ENCODE measurements around the gene PSG11.
"Not testable (repeated sequence)": the region's sequence is repeated elsewhere in the genome, so short reads cannot be mapped to it uniquely, and the experiment has no call there.

PSG11 gene

GRCh38 chr19:43021629-43022028, 4.6 kb downstream of the PSG11 start:
- peaks cover 0 to 14% of the 10 kb centered on the region in 2 donors for H3K27me3 Mint-ChIP-seq
- not testable (repeated sequence) for H3K4me1 Mint-ChIP-seq (ENCODE audit: low read depth in 2 of 2); DNase-seq; H3K9me3 Mint-ChIP-seq; H3K4me3 Mint-ChIP-seq; H3K27ac Mint-ChIP-seq; ATAC-seq (replicated peaks); H3K36me3 Mint-ChIP-seq (ENCODE audit: insufficient read depth)

- H3K27me3 Mint-ChIP-seq: peaks cover 0 to 20% of the 10 kb centered on the region in 2 donors
- DNase-seq, H3K4me3 Mint-ChIP-seq: not testable (repeated sequence)
These were observed 6.7 kb downstream of the PSG11 start for GRCh38 chr19:43019588-43019987.

GRCh38 chr19:43005841-43006240, 20.4 kb downstream of the PSG11 start:
- H3K27ac Mint-ChIP-seq; H3K36me3 Mint-ChIP-seq (ENCODE audit: insufficient read depth); ATAC-seq (replicated peaks); DNase-seq; H3K9me3 Mint-ChIP-seq; H3K4me1 Mint-ChIP-seq (ENCODE audit: low read depth in 2 of 2); H3K4me3 Mint-ChIP-seq: not testable (repeated sequence)
- H3K27me3 Mint-ChIP-seq: peaks cover 28 to 82% of the 10 kb centered on the region in 2 donors

More at GRCh38 chr19:43019588-43019987, 6.7 kb downstream of the PSG11 start:
- H3K27ac Mint-ChIP-seq; H3K4me1 Mint-ChIP-seq (ENCODE audit: low read depth in 2 of 2); H3K36me3 Mint-ChIP-seq (ENCODE audit: insufficient read depth); H3K9me3 Mint-ChIP-seq; ATAC-seq (replicated peaks): not testable (repeated sequence)

GRCh38 chr19:43004846-43005245, 21.4 kb downstream of the PSG11 start:
- H3K36me3 Mint-ChIP-seq (ENCODE audit: insufficient read depth); H3K27ac Mint-ChIP-seq; ATAC-seq (replicated peaks); H3K9me3 Mint-ChIP-seq; H3K4me3 Mint-ChIP-seq; H3K4me1 Mint-ChIP-seq (ENCODE audit: low read depth in 2 of 2); DNase-seq: not testable (repeated sequence)
- H3K27me3 Mint-ChIP-seq: peaks cover 18 to 78% of the 10 kb centered on the region in 2 donors

GRCh38 chr19:43003634-43004033, 22.6 kb downstream of the PSG11 start:
- DNase-seq; H3K4me1 Mint-ChIP-seq (ENCODE audit: low read depth in 2 of 2); H3K9me3 Mint-ChIP-seq; H3K27ac Mint-ChIP-seq; H3K36me3 Mint-ChIP-seq (ENCODE audit: insufficient read depth); ATAC-seq (replicated peaks); H3K4me3 Mint-ChIP-seq: not testable (repeated sequence)
- H3K27me3 Mint-ChIP-seq: peaks cover 13 to 66% of the 10 kb centered on the region in 2 donors

GRCh38 chr19:43002948-43003347, 23.3 kb downstream of the PSG11 start:
- not testable (repeated sequence) for DNase-seq; H3K4me1 Mint-ChIP-seq (ENCODE audit: low read depth in 2 of 2); H3K4me3 Mint-ChIP-seq; H3K9me3 Mint-ChIP-seq; H3K27ac Mint-ChIP-seq; H3K36me3 Mint-ChIP-seq (ENCODE audit: insufficient read depth); ATAC-seq (replicated peaks)
- peaks cover 13 to 65% of the 10 kb centered on the region in 2 donors for H3K27me3 Mint-ChIP-seq

- H3K27ac Mint-ChIP-seq; H3K9me3 Mint-ChIP-seq; H3K4me3 Mint-ChIP-seq; H3K4me1 Mint-ChIP-seq (ENCODE audit: low read depth in 2 of 2); H3K36me3 Mint-ChIP-seq (ENCODE audit: insufficient read depth); ATAC-seq (replicated peaks); DNase-seq: not testable (repeated sequence)
- H3K27me3 Mint-ChIP-seq: peaks cover 6 to 27% of the 10 kb centered on the region in 2 donors
These were observed 30.1 kb downstream of the PSG11 start for GRCh38 chr19:42996161-42996560.

GRCh38 chr19:42992029-42992604, 34.2 kb downstream of the PSG11 start:
- H3K36me3 Mint-ChIP-seq (ENCODE audit: insufficient read depth); DNase-seq; H3K4me3 Mint-ChIP-seq; H3K27ac Mint-ChIP-seq; ATAC-seq (replicated peaks); H3K4me1 Mint-ChIP-seq (ENCODE audit: low read depth in 2 of 2); H3K9me3 Mint-ChIP-seq: not testable (repeated sequence)
- H3K27me3 Mint-ChIP-seq: peaks cover 27 to 43% of the 10 kb centered on the region in 2 donors

- ATAC-seq (replicated peaks) (no peak), DNase-seq (no peak)
- Mint-ChIP-seq H3K27me3 (peaks cover 42 to 65% of the 10 kb centered on the region in 2 donors), H3K4me3 (no peak overlapping the region), H3K27ac (no peak overlapping the region), H3K36me3 (ENCODE audit: insufficient read depth) (no peaks in the 10 kb centered on the region), H3K9me3 (peaks cover 0 to 10% of the 10 kb centered on the region in 2 donors), H3K4me1 (ENCODE audit: low read depth in 2 of 2) (no peaks in the 10 kb centered on the region)
These were observed 36.4 kb downstream of the PSG11 start for GRCh38 chr19:42989851-42990250.

GRCh38 chr19:42989186-42989585, 37.1 kb downstream of the PSG11 start:
- Mint-ChIP-seq H3K27me3 (peaks cover 42 to 66% of the 10 kb centered on the region in 2 donors), H3K9me3 (peaks cover 0 to 10% of the 10 kb centered on the region in 2 donors)
- not testable (repeated sequence) for H3K4me3 Mint-ChIP-seq; H3K4me1 Mint-ChIP-seq (ENCODE audit: low read depth in 2 of 2); H3K27ac Mint-ChIP-seq; H3K36me3 Mint-ChIP-seq (ENCODE audit: insufficient read depth); DNase-seq; ATAC-seq (replicated peaks)

- H3K9me3 Mint-ChIP-seq: peaks cover 0 to 10% of the 10 kb centered on the region in 2 donors
- not testable (repeated sequence) for ATAC-seq (replicated peaks); H3K4me3 Mint-ChIP-seq; H3K36me3 Mint-ChIP-seq (ENCODE audit: insufficient read depth); H3K27ac Mint-ChIP-seq; DNase-seq; H3K4me1 Mint-ChIP-seq (ENCODE audit: low read depth in 2 of 2)
- H3K27me3 Mint-ChIP-seq: peaks cover 39 to 61% of the 10 kb centered on the region in 2 donors
These were observed 38.1 kb downstream of the PSG11 start for GRCh38 chr19:42988206-42988605.

- H3K27ac Mint-ChIP-seq: no peak overlapping the region
- H3K4me3 Mint-ChIP-seq: no peak overlapping the region
- no peaks in the 10 kb centered on the region for H3K4me1 Mint-ChIP-seq (ENCODE audit: low read depth in 2 of 2)
- H3K36me3 Mint-ChIP-seq (ENCODE audit: insufficient read depth): no peaks in the 10 kb centered on the region
- H3K27me3 Mint-ChIP-seq: peaks cover 36 to 43% of the 10 kb centered on the region in 2 donors
- ATAC-seq (replicated peaks) (no peak), DNase-seq (no peak)
- H3K9me3 Mint-ChIP-seq: peaks cover 4 to 21% of the 10 kb centered on the region in 2 donors
These were observed 40.7 kb downstream of the PSG11 start for GRCh38 chr19:42985588-42985987.

- ATAC-seq (replicated peaks); H3K4me1 Mint-ChIP-seq (ENCODE audit: low read depth in 2 of 2); H3K4me3 Mint-ChIP-seq; H3K27ac Mint-ChIP-seq; DNase-seq; H3K36me3 Mint-ChIP-seq (ENCODE audit: insufficient read depth): not testable (repeated sequence)
- H3K9me3 Mint-ChIP-seq: peaks cover 4 to 23% of the 10 kb centered on the region in 2 donors
- H3K27me3 Mint-ChIP-seq: peaks cover 15 to 23% of the 10 kb centered on the region in 2 donors
These were observed 44.2 kb downstream of the PSG11 start for GRCh38 chr19:42982111-42982510.

- not testable (repeated sequence) for H3K4me1 Mint-ChIP-seq (ENCODE audit: low read depth in 2 of 2); H3K4me3 Mint-ChIP-seq; H3K27ac Mint-ChIP-seq; H3K36me3 Mint-ChIP-seq (ENCODE audit: insufficient read depth); ATAC-seq (replicated peaks); DNase-seq; H3K9me3 Mint-ChIP-seq
- H3K27me3 Mint-ChIP-seq: peaks cover 8 to 37% of the 10 kb centered on the region in 2 donors
These were observed 54.8 kb downstream of the PSG11 start for GRCh38 chr19:42971451-42971850.

Data from effector memory CD8-positive, alpha-beta T cell (primary cell).